SK-N-SH (cell line): Measurements from ENCODE around the gene AGRP. TPM values are rescaled to one million over a fixed set of nuclear protein-coding genes. Genes with fewer than 3 reads are reported as not detected.

Experiments used
- CTCF ChIA-PET: fragments of 300-600, 350-600 bp; formaldehyde crosslinking; extraction: SDS; loops from one replicate; lab custom pipeline; 2021; lab: Yijun Ruan, JAX
- POLR2A ChIA-PET: fragments of 350-600 bp; sonication (Branson Sonifier 250); formaldehyde crosslinking; extraction: SDS; loops from one replicate; lab custom pipeline; 2020; ENCODE audit warnings: antibody characterized with exemption, inconsistent platforms; lab: Yijun Ruan, JAX
- DNase-seq: peaks from one replicate; pipeline ENCODE4 v3.0.0; 2012
- H2AFZ ChIP-seq: fragments of 200-600 bp; sonication (generic); 2 replicates; pipeline ENCODE4 v1.8.1; 2016; ENCODE audit warnings: antibody characterized with exemption, mild to moderate bottlenecking, low read depth
- H3F3A ChIP-seq: fragments of 200-600 bp; sonication (generic); replicated peaks from 2 replicates; pipeline ENCODE3; 2016; ENCODE audit warnings: antibody characterized with exemption, mild to moderate bottlenecking; ENCODE audit not compliant: insufficient read depth
- H3K27ac ChIP-seq, 2 experiments: fragments of 200-500 bp in 1 of 2; fragments of 200-600 bp in 1 of 2; sonication (Bioruptor generic) in 1 of 2; sonication (generic), shearing (Covaris generic) in 1 of 2; 2 replicates each; pipeline versions ENCODE4 v1.5.1 to v1.6.1; 2014 to 2016; ENCODE audit warnings: low read depth in 2 of 2, inconsistent platforms in 1 of 2, low read length in 1 of 2, mild to moderate bottlenecking in 1 of 2, mixed read lengths in 1 of 2
- H3K27me3 ChIP-seq: fragments of 200-600 bp; sonication (generic), shearing (Covaris generic); 2 replicates; pipeline ENCODE4 v1.6.1; 2016; ENCODE audit warnings: mixed run types; ENCODE audit not compliant: insufficient read depth
- H3K36me3 ChIP-seq, 2 experiments: fragments of 200-500 bp in 1 of 2; fragments of 200-600 bp in 1 of 2; sonication (Bioruptor generic) in 1 of 2; sonication (generic) in 1 of 2; replicated peaks in 1 of 2; 2 replicates each; pipeline versions ENCODE3 to v1.5.1; 2014 to 2016; ENCODE audit warnings: low read length in 1 of 2, mild to moderate bottlenecking in 1 of 2; ENCODE audit not compliant: insufficient read depth in 2 of 2, control insufficient read depth in 1 of 2
- H3K4me1 ChIP-seq, 2 experiments: fragments of 200-500 bp in 1 of 2; fragments of 200-600 bp in 1 of 2; sonication (Bioruptor generic) in 1 of 2; sonication (generic), shearing (Covaris generic) in 1 of 2; 2 replicates each; pipeline versions ENCODE4 v1.5.1 to v1.6.1; 2014 to 2016; ENCODE audit warnings: low read depth in 1 of 2, low read length in 1 of 2, mixed run types in 1 of 2; ENCODE audit not compliant: insufficient read depth in 2 of 2, control insufficient read depth in 1 of 2
- H3K4me2 ChIP-seq: fragments of 200-600 bp; sonication (generic), shearing (Covaris generic); 2 replicates; pipeline ENCODE4 v1.6.1; 2017; ENCODE audit warnings: mixed run types
- H3K4me3 ChIP-seq, 2 experiments: fragments of 200-500 bp in 1 of 2; fragments of 200-600 bp in 1 of 2; sonication (Bioruptor generic) in 1 of 2; sonication (generic), shearing (Covaris generic) in 1 of 2; 2 replicates each; pipeline versions ENCODE4 v1.5.1 to v1.8.1; 2014 to 2016; ENCODE audit warnings: low read depth in 2 of 2, inconsistent platforms in 1 of 2, low read length in 1 of 2, mild to moderate bottlenecking in 1 of 2, mixed read lengths in 1 of 2, moderate library complexity in 1 of 2
- H3K79me2 ChIP-seq: fragments of 200-600 bp; sonication (generic); 2 replicates; pipeline ENCODE4 v1.8.1; 2017; ENCODE audit warnings: mild to moderate bottlenecking; ENCODE audit not compliant: insufficient read depth
- H3K9ac ChIP-seq: fragments of 200-600 bp; sonication (generic); 2 replicates; pipeline ENCODE4 v1.6.1; 2017; ENCODE audit warnings: mixed run types
- H3K9me2 ChIP-seq: fragments of 200-600 bp; sonication (generic); 2 replicates; pipeline ENCODE4 v1.6.1; 2017; ENCODE audit warnings: mixed run types
- H3K9me3 ChIP-seq: fragments of 200-600 bp; sonication (generic); 2 replicates; pipeline ENCODE4 v1.6.1; 2017; ENCODE audit warnings: mixed run types, mild to moderate bottlenecking, moderate library complexity
- H4K20me1 ChIP-seq: fragments of 200-600 bp; sonication (generic); 2 replicates; pipeline ENCODE4 v1.6.1; 2017; ENCODE audit warnings: mild to moderate bottlenecking, mixed run types; ENCODE audit not compliant: insufficient read depth
- EP300 ChIP-seq, 2 experiments: IDR thresholded peaks; 2 replicates each; pipeline versions ENCODE4 v1.4.0 to v1.6.1; 2012; ENCODE audit warnings: borderline replicate concordance in 1 of 2, low read depth in 1 of 2, low read length in 1 of 2
- EZH2phosphoT487 ChIP-seq: fragments of 200-600 bp; sonication (generic); IDR thresholded peaks from 2 replicates; pipeline ENCODE4 v1.6.1; 2017; ENCODE audit warnings: low read depth, mixed run types, mild to moderate bottlenecking, antibody characterized with exemption, moderate library complexity, borderline replicate concordance
- FOSL2 ChIP-seq: IDR thresholded peaks from 2 replicates; pipeline ENCODE4 v1.4.0; 2012; ENCODE audit warnings: low read depth, mild to moderate bottlenecking, moderate library complexity, borderline replicate concordance
- GABPA ChIP-seq: IDR thresholded peaks from 2 replicates; pipeline ENCODE4 v1.4.0; 2012; ENCODE audit warnings: low read depth, mild to moderate bottlenecking
- GATA2 ChIP-seq: sonication (generic); formaldehyde crosslinking; IDR thresholded peaks from 2 replicates; pipeline ENCODE4 v1.5.0; 2020; ENCODE audit warnings: mild to moderate bottlenecking, missing genetic modification reagents
- MEF2A ChIP-seq: IDR thresholded peaks from 2 replicates; pipeline ENCODE4 v1.4.0; 2012; ENCODE audit warnings: low read depth, borderline replicate concordance
- MXI1 ChIP-seq: IDR thresholded peaks from 2 replicates; pipeline ENCODE4 v1.6.1; 2012; ENCODE audit warnings: mild to moderate bottlenecking, low read depth, low read length, improper control_type of control experiment
- NRF1 ChIP-seq: IDR thresholded peaks from 2 replicates; pipeline ENCODE4 v1.6.1; 2012; ENCODE audit warnings: low read depth, mild to moderate bottlenecking, low read length
- POLR2AphosphoS5 ChIP-seq: IDR thresholded peaks from 2 replicates; pipeline ENCODE4 v1.6.1; 2012; ENCODE audit warnings: low read depth, low read length
- RAD21 ChIP-seq: IDR thresholded peaks from 2 replicates; pipeline ENCODE4 v1.6.1; 2012; ENCODE audit warnings: mild to moderate bottlenecking, low read length
- RCOR1 ChIP-seq: fragments of 150-350 bp; IDR thresholded peaks from 2 replicates; pipeline ENCODE4 v1.6.1; 2017; ENCODE audit warnings: antibody characterized with exemption, low read length
- RFX5 ChIP-seq: IDR thresholded peaks from 2 replicates; pipeline ENCODE4 v1.6.1; 2012; ENCODE audit warnings: mild to moderate bottlenecking, improper control_type of control experiment, low read length
- SIN3A ChIP-seq: IDR thresholded peaks from 2 replicates; pipeline ENCODE4 v1.6.1; 2012; ENCODE audit warnings: low read depth, mild to moderate bottlenecking, low read length, moderate library complexity, borderline replicate concordance
- SMC3 ChIP-seq: IDR thresholded peaks from 2 replicates; pipeline ENCODE4 v1.6.1; 2012; ENCODE audit warnings: low read depth, low read length, improper control_type of control experiment
- TCF12 ChIP-seq: IDR thresholded peaks from 2 replicates; pipeline ENCODE4 v1.4.0; 2012
- TEAD4 ChIP-seq: IDR thresholded peaks from 2 replicates; pipeline ENCODE4 v1.4.0; 2012; ENCODE audit warnings: mild to moderate bottlenecking, borderline replicate concordance; ENCODE audit not compliant: insufficient read depth
- WGBS: methylation state at CpG from one replicate; pipeline ENCODE4 v1.1.6; 2017; ENCODE audit warnings: low lambda C conversion rate; 5-methylcytosine and 5-hydroxymethylcytosine counted together
- polyA plus RNA-seq, 3 experiments: library from polyadenylated mRNA; depleted of rRNA; stranded (reverse); fragments of >200 nt; gene quantifications; 2 replicates each; pipeline ENCODE4 v1.2.3, GENCODE V29; 2012
- TF ChIP-seq, protein P1 (sequence below): IDR thresholded peaks from 2 replicates; pipeline ENCODE4 v1.4.0; 2012; ENCODE audit warnings: low read depth, borderline replicate concordance
- TF ChIP-seq, protein P2 (sequence below): IDR thresholded peaks from 2 replicates; pipeline ENCODE4 v1.4.0; 2012; ENCODE audit warnings: low read depth, borderline replicate concordance
- TF ChIP-seq, protein P3 (sequence below): IDR thresholded peaks from 2 replicates; pipeline ENCODE4 v1.6.1; 2012; ENCODE audit warnings: mild to moderate bottlenecking, low read depth, low read length, moderate library complexity
- TF ChIP-seq, protein P4 (sequence below): IDR thresholded peaks from 2 replicates; pipeline ENCODE4; 2012

AGRP gene
- polyA plus RNA-seq, 1 of the 3 experiments (the other 2 are of a cell fraction), result not detected

DNA sequence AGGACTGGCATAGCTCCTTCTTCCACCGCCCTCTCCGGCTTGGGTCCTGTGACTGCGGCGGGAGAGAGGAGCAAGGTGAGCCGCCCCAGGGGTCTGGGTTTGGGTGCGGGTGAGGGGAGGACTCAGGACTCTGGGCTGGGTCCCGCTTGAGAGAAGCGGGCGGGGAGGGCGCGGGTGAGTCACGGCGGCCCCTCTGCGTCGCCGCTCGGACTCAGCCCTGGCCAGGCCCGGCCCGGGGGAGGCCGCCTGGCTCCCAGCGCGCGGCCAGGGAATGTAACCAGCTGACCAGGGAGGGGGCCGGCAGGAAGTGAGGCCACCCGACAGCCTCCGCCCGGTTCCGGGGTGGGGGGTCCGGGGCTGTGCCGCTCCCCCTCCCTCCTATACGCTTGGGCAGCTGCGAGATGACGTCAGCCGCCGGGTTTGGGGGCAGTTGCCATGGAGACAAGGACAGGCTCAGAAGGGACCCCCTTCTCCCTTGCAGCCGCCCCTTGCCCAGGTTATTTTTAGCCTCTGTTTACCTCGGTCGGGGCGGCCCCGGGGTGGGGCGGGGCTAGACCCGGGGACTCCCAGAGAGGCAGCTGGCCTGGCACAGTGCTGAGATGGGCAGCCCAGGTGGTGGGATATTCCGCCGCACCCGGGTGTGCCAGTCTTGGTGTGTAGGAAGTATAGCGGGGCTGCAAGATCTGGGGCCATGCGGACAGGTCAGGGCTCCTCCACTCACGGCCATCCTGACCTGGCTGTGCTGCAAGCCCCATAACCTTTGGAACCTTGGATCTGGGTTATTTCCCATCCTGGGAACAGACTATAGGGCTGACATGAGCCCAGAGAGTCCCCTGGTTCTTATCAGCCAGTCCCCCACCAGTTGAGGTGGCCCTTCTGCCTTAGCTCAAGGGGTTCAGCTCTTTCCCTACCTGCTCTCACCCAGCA is 46.9 kb upstream of the AGRP start (continued):
- TF ChIP-seq, protein P1, sequence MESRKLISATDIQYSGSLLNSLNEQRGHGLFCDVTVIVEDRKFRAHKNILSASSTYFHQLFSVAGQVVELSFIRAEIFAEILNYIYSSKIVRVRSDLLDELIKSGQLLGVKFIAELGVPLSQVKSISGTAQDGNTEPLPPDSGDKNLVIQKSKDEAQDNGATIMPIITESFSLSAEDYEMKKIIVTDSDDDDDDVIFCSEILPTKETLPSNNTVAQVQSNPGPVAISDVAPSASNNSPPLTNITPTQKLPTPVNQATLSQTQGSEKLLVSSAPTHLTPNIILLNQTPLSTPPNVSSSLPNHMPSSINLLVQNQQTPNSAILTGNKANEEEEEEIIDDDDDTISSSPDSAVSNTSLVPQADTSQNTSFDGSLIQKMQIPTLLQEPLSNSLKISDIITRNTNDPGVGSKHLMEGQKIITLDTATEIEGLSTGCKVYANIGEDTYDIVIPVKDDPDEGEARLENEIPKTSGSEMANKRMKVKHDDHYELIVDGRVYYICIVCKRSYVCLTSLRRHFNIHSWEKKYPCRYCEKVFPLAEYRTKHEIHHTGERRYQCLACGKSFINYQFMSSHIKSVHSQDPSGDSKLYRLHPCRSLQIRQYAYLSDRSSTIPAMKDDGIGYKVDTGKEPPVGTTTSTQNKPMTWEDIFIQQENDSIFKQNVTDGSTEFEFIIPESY, result no peak
- TF ChIP-seq RCOR1, result no peak
- peak; percentile 19; the same call in 1 of the 2 replicates for TF ChIP-seq FOSL2
- peak; percentile 72 for TF ChIP-seq GABPA
- TF ChIP-seq RFX5, result peak; percentile 47; the same call in 1 of the 2 replicates
- no peak for TF ChIP-seq TEAD4
- TF ChIP-seq MXI1, result peak; percentile 10; the same call in 1 of the 2 replicates
- TF ChIP-seq EZH2phosphoT487, result no peak
- no peak for TF ChIP-seq NRF1
- TF ChIP-seq, all 33 proteins: peak for 9

DNA sequence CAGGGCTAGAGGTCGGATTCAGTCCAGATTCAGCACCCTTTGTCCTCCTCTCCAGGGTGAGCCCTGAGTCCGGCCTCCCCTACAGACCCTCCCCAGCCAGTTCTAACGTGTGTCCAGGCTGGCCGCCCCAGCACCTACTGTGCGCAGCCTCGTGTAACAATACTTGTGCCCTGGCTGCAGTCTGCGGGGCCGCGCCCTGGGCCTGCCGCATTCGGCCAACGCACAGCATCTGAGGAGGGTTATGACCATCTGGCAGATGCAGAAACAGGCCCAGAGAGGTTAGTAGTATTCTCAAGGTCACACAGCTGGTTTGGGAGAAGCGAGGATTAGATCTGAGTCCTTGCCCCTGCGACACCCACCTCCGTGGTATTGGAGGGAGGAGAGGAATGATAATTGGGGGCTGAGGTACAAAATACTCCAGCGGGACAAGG is 46.2 kb upstream of the AGRP start:
- H3K27me3 ChIP-seq, result no peaks in the 10 kb centered on the region
- DNase-seq, result peak; percentile 67
- H3K4me2 ChIP-seq, result peak overlapping the region; percentile 96
- peaks cover 21% of the 10 kb centered on the region in 2 experiments; a peak in 3 of 4 replicates for H3K4me1 ChIP-seq
- H2AFZ ChIP-seq, result no peak overlapping the region
- H4K20me1 ChIP-seq, result peaks cover 43% of the 10 kb centered on the region
- POLR2A ChIA-PET, result interaction anchor here (1.0 to 2.5 kb wide), 6 partner anchors 9 to 316 kb away, joined by 3 to 10 read pairs (median 6); partner anchors contain the start of genes ACD, C16orf86, CTCF and ENKD1
- H3K9me3 ChIP-seq, result no peaks in the 10 kb centered on the region
- CTCF ChIA-PET, result interaction anchor here (0.9 to 6.6 kb wide), 17 partner anchors 9 to 287 kb away, joined by 3 to 60 read pairs (median 5); partner anchors contain the start of genes ATP6V0D1, C16orf86, CARMIL2 and CTCF
- peak overlapping the region; percentile 77 to 99 for H3K4me3 ChIP-seq
- peaks cover 20% of the 10 kb centered on the region for H3F3A ChIP-seq
- H3K9ac ChIP-seq, result peak overlapping the region; percentile 88
- TF ChIP-seq FOSL2 (no peak), RCOR1 (no peak), GATA2 (CRISPR knock-in tag) (no peak), SMC3 (no peak), GABPA (no peak), TEAD4 (no peak), SIN3A (no peak), TCF12 (no peak), RAD21 (no peak), EP300 (IDR thresholded peaks at IDR 0.05; ENCODE audit: borderline replicate concordance in 1 of 2, low read depth in 1 of 2, low read length in 1 of 2) (no peak), POLR2AphosphoS5 (no peak), NRF1 (no peak), MEF2A (no peak), MXI1 (no peak), EZH2phosphoT487 (no peak)
- TF ChIP-seq, protein P2, sequence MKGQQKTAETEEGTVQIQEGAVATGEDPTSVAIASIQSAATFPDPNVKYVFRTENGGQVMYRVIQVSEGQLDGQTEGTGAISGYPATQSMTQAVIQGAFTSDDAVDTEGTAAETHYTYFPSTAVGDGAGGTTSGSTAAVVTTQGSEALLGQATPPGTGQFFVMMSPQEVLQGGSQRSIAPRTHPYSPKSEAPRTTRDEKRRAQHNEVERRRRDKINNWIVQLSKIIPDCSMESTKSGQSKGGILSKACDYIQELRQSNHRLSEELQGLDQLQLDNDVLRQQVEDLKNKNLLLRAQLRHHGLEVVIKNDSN, result no peak
- TF ChIP-seq, protein P3, sequence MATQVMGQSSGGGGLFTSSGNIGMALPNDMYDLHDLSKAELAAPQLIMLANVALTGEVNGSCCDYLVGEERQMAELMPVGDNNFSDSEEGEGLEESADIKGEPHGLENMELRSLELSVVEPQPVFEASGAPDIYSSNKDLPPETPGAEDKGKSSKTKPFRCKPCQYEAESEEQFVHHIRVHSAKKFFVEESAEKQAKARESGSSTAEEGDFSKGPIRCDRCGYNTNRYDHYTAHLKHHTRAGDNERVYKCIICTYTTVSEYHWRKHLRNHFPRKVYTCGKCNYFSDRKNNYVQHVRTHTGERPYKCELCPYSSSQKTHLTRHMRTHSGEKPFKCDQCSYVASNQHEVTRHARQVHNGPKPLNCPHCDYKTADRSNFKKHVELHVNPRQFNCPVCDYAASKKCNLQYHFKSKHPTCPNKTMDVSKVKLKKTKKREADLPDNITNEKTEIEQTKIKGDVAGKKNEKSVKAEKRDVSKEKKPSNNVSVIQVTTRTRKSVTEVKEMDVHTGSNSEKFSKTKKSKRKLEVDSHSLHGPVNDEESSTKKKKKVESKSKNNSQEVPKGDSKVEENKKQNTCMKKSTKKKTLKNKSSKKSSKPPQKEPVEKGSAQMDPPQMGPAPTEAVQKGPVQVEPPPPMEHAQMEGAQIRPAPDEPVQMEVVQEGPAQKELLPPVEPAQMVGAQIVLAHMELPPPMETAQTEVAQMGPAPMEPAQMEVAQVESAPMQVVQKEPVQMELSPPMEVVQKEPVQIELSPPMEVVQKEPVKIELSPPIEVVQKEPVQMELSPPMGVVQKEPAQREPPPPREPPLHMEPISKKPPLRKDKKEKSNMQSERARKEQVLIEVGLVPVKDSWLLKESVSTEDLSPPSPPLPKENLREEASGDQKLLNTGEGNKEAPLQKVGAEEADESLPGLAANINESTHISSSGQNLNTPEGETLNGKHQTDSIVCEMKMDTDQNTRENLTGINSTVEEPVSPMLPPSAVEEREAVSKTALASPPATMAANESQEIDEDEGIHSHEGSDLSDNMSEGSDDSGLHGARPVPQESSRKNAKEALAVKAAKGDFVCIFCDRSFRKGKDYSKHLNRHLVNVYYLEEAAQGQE, result no peak
- TF ChIP-seq, protein P4, sequence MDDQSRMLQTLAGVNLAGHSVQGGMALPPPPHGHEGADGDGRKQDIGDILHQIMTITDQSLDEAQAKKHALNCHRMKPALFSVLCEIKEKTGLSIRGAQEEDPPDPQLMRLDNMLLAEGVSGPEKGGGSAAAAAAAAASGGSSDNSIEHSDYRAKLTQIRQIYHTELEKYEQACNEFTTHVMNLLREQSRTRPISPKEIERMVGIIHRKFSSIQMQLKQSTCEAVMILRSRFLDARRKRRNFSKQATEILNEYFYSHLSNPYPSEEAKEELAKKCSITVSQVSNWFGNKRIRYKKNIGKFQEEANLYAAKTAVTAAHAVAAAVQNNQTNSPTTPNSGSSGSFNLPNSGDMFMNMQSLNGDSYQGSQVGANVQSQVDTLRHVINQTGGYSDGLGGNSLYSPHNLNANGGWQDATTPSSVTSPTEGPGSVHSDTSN, result no peak
- 2% methylated on average over 10 of the region's 16 CpGs for WGBS
- H3K9me2 ChIP-seq, result no peaks in the 10 kb centered on the region
- peak overlapping the region; percentile 83 for H3K27ac ChIP-seq
- H3K79me2 ChIP-seq, result peaks cover 57% of the 10 kb centered on the region
- peaks cover 0 to 4% of the 10 kb centered on the region in 2 experiments for H3K36me3 ChIP-seq
